Nucleus accumbens (tissue), 56 donors: ENCODE measurements around the gene UNC79.
"Not testable (repeated sequence)": the region's sequence is repeated elsewhere in the genome, so short reads cannot be mapped to it uniquely, and the experiment has no call there.

ENCODE experiments used
- DNase-seq, 56 donors: peaks; one replicate each; lab custom pipeline; 2025; lab: John Stamatoyannopoulos, UW

The UNC79 gene

GRCh38 chr14:93430315-93431035, at the start of gene UNC79:
TSS of gene UNC79 (plus strand) at chr14:93430939. CDS start at chr14:93431030, 91 bp downstream.
- peak in 52 of 56 donors; percentile 12 to 83 (median 62) for DNase-seq

DNA sequence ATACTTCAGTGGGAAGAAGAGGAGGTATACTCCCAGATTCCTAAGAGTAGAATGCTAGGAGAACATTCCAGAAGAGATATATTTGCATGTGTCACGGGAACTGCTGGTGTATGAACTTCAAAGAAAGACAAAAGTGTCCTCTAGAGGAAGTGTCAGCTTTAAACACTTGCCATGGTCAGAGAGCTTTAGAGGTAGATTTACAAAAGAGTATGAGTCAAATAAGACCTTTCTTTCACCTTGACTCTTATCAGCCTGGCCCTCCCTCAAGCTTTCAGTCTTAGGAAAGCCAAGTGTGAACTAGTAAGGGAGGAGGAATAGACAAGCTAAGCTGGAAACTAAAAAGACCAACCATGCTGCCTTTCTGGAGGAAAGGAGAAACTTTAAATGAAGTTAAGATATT, 49.1 kb upstream of the UNC79 start:
- DNase-seq, result no peak

- not testable (repeated sequence) for DNase-seq
Observed at GRCh38 chr14:93384256-93384655, 46.5 kb upstream of the UNC79 start.

DNA sequence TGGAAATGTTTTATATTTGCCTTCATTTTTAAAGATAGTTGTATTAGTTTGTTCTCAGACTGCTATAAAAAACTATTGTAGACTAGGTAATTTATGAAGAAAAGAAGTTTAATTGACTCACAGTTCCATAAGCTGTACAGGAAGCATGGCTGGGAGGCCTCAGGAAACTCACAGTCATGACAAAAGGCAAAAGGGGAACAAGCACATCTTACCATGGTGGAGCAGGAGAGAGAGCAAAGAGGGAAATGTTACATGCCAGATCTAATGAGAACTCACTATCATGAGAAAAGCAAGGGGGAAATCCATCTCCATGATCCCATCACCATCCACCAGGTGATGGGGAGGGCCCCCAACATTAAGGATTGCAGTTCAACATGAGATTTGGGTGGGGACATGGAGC, 35.5 kb upstream of the UNC79 start:
- DNase-seq, result no peak

DNA sequence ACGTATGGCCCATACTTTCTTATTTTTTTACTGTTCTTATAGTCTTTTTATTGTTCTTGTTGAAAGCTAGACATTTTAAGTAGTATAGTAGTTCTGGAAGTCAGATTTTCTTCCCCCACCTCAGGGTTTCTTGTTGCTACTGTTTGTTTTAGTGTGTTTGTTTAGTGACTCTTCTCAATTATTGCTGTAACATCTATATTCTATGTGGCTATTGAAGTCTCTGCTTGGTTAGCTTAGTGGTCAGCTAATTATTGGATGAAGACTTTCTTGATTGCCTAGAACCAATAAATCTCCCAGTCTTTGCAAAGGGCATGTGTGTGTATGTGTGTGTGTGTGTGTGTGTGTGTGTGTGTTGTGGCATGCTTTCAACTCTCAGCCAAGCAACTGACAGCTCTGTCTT, 34.3 kb upstream of the UNC79 start:
- no peak for DNase-seq

GRCh38 chr14:93398491-93398890, 32.2 kb upstream of the UNC79 start:
- DNase-seq, result no peak

DNA sequence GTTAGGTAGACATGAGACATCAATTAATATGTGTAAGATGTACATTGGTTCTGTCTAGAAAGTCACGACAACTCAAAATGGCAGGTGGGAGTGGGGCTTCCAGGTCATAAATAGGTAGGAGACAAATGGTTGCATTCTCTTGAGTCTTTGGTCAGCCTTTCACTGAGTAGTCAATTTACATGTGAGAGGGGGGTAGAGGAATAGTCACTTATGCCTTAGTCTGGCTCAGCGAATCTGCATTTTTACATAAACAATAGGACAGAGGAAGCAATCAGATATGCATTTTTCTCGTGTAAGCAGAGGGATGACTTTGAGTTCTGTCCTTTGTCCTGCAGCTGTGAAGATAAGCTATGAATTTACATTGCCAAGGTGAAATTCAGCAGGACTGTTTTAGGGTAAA, 27.8 kb upstream of the UNC79 start:
- no peak for DNase-seq

DNA sequence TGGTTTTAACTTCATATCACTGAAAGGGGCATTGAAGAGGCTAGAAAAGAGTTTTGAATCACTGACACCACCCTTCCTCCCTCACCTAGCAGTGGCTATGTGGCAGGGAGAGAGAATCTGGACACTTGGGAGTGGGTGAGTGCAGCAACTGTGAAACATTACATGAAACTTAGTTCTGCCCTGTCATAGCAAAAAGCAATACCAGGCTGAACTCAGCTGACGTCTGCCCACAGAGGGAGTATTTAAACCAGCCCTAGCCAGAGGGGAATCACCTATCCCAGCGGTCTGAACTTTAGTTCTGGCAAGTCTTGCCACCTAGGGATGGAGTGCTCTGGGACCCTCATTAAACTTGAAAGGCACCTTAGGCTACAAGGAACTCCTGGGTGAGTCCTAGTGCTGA, 20.7 kb upstream of the UNC79 start:
- DNase-seq, result no peak

DNA sequence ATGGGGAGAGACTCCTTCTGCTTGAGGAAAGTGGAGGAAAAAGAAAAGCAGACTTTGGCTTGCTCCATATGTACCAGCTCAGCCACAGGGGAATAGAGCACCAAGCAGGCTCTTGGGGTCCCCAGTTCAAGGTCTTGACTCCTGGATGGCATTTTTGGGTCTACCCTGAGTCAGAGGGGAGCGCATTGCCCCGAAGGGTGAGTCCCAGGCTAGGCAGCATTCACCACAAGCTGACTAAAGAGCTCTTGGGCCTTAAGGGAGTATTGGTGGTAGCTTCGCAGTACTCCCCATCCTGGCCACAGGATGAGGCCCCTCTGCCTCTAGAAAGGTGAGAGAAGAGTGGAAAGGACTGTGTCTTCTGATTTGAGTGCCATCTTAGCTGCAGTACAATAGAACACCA, 19.8 kb upstream of the UNC79 start:
- no peak for DNase-seq

DNA sequence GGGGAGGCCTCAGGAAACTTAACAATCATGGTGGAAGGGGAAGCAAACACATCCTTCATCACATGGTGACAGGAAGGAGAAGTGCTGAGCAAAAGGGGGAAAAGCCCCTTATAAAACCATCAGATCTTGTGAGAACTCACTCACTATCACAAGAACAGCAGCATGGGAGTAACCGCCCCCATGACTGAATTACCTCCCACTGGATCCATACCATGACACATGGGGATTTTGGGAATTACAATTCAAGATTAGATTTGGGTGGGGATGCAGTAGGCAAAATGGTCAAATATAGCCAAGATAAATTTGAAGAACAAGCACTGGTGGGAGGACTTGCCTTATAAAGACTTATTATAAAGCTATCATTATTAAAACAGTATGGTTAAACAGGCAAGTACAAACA, 5.6 kb upstream of the UNC79 start:
- DNase-seq, result not testable (repeated sequence)

DNA sequence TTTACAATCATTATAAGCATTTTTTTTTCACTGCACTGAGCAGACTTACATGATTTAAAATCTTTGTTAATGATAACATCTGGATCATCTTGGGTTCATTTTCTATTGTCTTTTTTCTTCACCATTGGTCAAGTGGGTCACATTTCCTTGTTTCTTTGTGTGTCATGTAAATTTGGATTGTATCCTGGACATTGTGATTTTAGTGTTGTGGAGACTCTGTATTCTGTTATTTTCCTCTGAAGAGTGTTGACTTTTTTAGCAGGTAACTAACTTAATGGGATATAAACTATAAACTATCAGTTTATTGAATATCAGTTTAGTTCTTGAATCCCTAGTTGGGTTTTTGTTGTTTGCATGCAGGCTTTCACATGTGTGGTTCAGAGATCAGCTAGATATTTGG, 4.0 kb upstream of the UNC79 start:
- no peak for DNase-seq

DNA sequence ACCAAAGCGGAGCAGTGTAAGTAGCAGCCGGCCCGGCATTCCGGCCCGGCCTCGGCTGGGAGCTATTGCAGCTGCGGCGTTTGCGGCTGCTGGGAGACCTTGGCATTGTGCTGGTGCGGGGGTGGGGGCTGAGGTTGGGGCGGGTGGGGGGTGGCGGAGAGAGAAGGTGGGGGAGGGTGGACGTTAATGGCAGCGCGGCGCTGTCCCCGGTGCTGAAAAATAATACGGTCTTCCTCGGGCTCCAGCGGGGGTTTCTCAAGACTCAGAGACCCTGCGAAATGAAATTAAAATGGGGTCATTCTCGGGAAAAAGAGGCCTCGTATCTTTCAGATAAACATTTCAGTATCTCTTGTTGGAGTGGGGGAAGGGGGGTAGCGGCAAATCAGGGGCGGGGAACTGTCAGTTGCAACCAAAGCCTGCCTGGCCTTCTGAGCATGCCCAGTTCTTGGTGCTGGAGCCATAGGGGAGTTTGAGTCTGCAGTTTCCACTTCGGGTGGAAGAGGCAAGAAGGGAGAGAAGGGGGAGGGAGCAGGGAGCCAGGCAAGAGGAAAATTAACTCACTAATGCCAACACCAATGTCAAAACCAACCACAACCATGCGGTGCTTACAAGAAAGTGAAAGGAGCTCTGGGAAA, 414 bp downstream of the UNC79 start:
- DNase-seq, result peak in 53 of 56 donors; percentile 23 to 87 (median 66)

DNA sequence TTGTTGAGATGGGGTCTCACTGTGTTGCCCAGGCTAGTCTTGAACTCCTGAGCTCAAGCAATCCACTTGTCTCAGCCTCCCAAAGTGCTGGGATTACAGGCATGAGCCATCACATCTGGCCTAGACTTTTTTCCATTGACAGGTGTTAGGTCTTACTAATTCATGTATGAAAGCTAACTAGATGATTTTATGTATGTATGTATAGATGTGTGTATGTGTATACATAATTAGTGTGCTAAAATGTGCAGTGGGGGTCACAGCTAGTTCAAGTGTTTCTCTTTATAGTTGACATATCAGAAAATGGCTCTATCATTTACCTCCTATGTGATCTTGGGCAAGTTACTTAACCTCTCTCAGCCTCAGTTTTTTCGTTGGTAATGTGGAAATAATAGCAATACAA, 23.5 kb downstream of the UNC79 start:
- no peak for DNase-seq

GRCh38 chr14:93456356-93456755, 25.6 kb downstream of the UNC79 start:
- DNase-seq, result no peak

- DNase-seq, result no peak
Observed at GRCh38 chr14:93458234-93458633, 27.5 kb downstream of the UNC79 start.

DNA sequence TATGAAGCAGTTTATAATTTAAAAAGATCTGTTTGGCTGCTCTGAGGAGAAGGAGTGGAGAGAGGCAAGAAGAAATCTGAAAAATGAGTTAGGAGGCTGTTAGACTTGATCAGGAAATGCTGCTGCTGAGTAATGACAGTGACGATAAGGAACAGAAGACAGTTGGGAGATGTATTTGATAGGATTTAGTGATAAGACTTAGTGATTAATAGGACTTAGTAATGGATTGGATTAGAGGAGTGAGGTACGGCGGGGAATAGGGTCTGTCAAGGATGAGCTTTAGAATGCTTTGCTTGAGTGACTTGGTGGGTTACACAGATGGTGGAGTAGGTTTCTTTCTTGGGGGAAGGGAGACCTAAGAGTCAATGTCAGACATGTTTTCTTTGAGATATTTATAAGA, 31.7 kb downstream of the UNC79 start:
- DNase-seq, result no peak

DNA sequence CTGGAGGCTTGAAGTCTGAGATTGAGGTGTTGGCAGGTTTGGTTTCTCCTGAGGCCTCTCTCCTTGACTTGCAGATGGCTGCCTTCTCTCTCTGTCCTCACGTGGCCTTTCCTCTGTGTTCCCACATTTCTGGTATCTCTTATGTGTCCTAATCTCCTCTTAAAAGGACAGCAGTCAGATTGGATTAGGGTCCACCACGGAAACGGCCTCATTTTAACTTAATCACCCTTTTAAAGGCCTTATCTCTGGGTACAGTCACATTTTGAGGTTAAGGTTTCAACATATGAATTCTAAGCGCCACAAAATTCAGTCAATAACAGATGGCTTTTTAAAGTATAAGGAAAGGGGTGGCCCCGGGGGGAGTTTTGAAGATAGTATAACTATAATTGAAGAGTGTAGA, 33.5 kb downstream of the UNC79 start:
- DNase-seq, result no peak

DNA sequence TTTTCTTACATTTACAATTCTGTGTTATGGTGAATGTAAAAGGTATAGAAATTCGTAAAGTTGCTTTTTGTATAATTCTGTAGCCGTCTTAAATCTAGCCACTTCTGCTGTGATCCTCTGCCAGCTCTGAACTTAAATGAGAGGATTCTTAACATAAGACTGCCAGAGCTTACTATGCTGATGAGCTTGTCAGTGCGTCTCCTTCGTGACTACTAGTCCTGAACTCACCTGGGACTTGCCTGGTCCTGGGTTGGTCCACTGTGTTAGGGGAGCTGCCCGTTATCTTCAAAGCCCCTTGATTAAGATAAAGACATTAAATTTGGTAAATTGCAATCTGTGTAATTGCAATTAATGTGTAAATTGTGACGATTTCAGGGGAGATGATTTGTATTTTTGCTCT, 44.7 kb downstream of the UNC79 start:
- DNase-seq, result no peak

GRCh38 chr14:93476305-93476704, 45.6 kb downstream of the UNC79 start:
- DNase-seq, result no peak

GRCh38 chr14:93479074-93479473, 48.3 kb downstream of the UNC79 start:
- DNase-seq, result not testable (repeated sequence)

- no peak for DNase-seq
Observed at GRCh38 chr14:93480867-93481266, 50.1 kb downstream of the UNC79 start.

DNA sequence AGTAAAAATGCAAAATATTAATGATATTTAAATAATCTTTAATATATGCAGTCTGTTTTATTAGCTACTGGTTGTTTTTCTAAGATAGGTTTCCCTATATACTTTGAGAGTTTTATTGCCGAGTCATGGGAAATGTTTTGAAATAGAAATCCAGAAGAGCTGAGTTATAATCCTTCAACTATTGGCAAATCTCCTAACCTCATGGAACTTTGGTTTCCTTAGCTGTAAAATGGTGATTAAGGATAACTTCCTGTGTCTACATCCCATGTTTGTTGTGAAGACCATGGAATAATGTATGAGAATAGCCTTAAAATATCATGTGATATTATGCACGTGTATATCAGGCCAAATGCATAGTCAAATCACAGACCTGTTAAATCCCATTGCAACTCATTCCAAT, 51.0 kb downstream of the UNC79 start:
- no peak for DNase-seq
